Mesenchymal stem cell (in vitro differentiated cells and primary cell): Measurements from ENCODE around the gene EIF2AK3.

Experiments used
- DNase-seq: peaks from one replicate; pipeline ENCODE4 v3.0.0-alpha.2; 2013
- H2AFZ ChIP-seq: one replicate; pipeline ENCODE4 v1.6.1; 2013; ENCODE audit warnings: low read depth, mild to moderate bottlenecking, control low read depth, inconsistent platforms, low read length, moderate library complexity
- H2AK5ac ChIP-seq: 2 replicates; pipeline ENCODE4 v1.6.1; 2013; ENCODE audit warnings: low read length, moderate library complexity, mild to moderate bottlenecking, inconsistent platforms; ENCODE audit not compliant: severe bottlenecking
- H2BK120ac ChIP-seq: one replicate; pipeline ENCODE4 v1.6.1; 2013; ENCODE audit warnings: low read depth, mild to moderate bottlenecking, inconsistent platforms, low read length, moderate library complexity
- H2BK12ac ChIP-seq, 2 experiments: one replicate each; pipeline ENCODE4 v1.6.1; 2013; ENCODE audit warnings: inconsistent platforms in 2 of 2, low read length in 2 of 2, mild to moderate bottlenecking in 2 of 2, moderate library complexity in 2 of 2, control low read depth in 1 of 2
- H2BK15ac ChIP-seq: one replicate; pipeline ENCODE4 v1.6.1; 2013; ENCODE audit warnings: mild to moderate bottlenecking, low read depth, inconsistent platforms; ENCODE audit not compliant: poor library complexity, severe bottlenecking
- H2BK5ac ChIP-seq: 2 replicates; pipeline ENCODE4 v1.6.1; 2013; ENCODE audit warnings: low read depth, mild to moderate bottlenecking, low read length, control low read depth, inconsistent platforms; ENCODE audit not compliant: poor library complexity, severe bottlenecking
- H3K14ac ChIP-seq, 2 experiments: one replicate each; pipeline ENCODE4 v1.6.1; 2013; ENCODE audit warnings: inconsistent platforms in 2 of 2, low read length in 2 of 2, control low read depth in 1 of 2, mild to moderate bottlenecking in 1 of 2, moderate library complexity in 1 of 2
- H3K18ac ChIP-seq, 2 experiments: one replicate each; pipeline ENCODE4 v1.6.1; 2013; ENCODE audit warnings: inconsistent platforms in 2 of 2, low read length in 2 of 2, control low read depth in 1 of 2, low read depth in 1 of 2, mild to moderate bottlenecking in 1 of 2
- H3K23ac ChIP-seq, 2 experiments: one replicate each; pipeline ENCODE4 v1.6.1; 2013; ENCODE audit warnings: inconsistent platforms in 2 of 2, low read length in 2 of 2, mild to moderate bottlenecking in 2 of 2, moderate library complexity in 2 of 2, control low read depth in 1 of 2
- H3K27ac ChIP-seq: 2 replicates; pipeline ENCODE4 v1.5.1; 2013; ENCODE audit warnings: mild to moderate bottlenecking, moderate library complexity, low read length, control low read depth, inconsistent platforms; ENCODE audit not compliant: poor library complexity, severe bottlenecking
- H3K27me3 ChIP-seq, 2 experiments: 2 replicates each; pipeline versions ENCODE4 v1.6.1 to v1.7.0; 2013; ENCODE audit warnings: low read length in 2 of 2, mild to moderate bottlenecking in 2 of 2, moderate library complexity in 2 of 2, control low read depth in 1 of 2, inconsistent platforms in 1 of 2; ENCODE audit not compliant: control insufficient read depth in 1 of 2, insufficient read depth in 1 of 2
- H3K36me3 ChIP-seq, 2 experiments: 2 replicates each; pipeline versions ENCODE4 v1.6.1 to v1.7.0; 2013; ENCODE audit warnings: low read length in 2 of 2, control low read depth in 1 of 2, inconsistent platforms in 1 of 2, low read depth in 1 of 2, mild to moderate bottlenecking in 1 of 2; ENCODE audit not compliant: insufficient read depth in 2 of 2, control insufficient read depth in 1 of 2
- H3K4ac ChIP-seq, 2 experiments: one replicate each; pipeline ENCODE4 v1.6.1; 2013; ENCODE audit warnings: inconsistent platforms in 2 of 2, low read length in 2 of 2, mild to moderate bottlenecking in 2 of 2, moderate library complexity in 2 of 2, control low read depth in 1 of 2, low read depth in 1 of 2
- H3K4me1 ChIP-seq: 2 replicates; pipeline ENCODE4 v1.6.1; 2013; ENCODE audit warnings: low read depth, low read length, control low read depth; ENCODE audit not compliant: control insufficient read depth, insufficient read depth
- H3K4me2 ChIP-seq: 2 replicates; pipeline ENCODE4 v1.6.1; 2013; ENCODE audit warnings: low read length, mild to moderate bottlenecking, inconsistent platforms; ENCODE audit not compliant: poor library complexity, severe bottlenecking
- H3K4me3 ChIP-seq, 2 experiments: 2 replicates each; pipeline versions ENCODE4 v1.5.1 to v1.7.0; 2013; ENCODE audit warnings: low read length in 2 of 2, mild to moderate bottlenecking in 2 of 2, control low read depth in 1 of 2, low read depth in 1 of 2; ENCODE audit not compliant: insufficient read depth in 1 of 2
- H3K79me1 ChIP-seq: replicated peaks from 2 replicates; pipeline ENCODE4 v1.6.1; 2013; ENCODE audit warnings: mild to moderate bottlenecking, control low read depth, low read length, inconsistent platforms; ENCODE audit not compliant: poor library complexity, severe bottlenecking
- H3K9ac ChIP-seq: 2 replicates; pipeline ENCODE4 v1.7.0; 2013; ENCODE audit warnings: mild to moderate bottlenecking, low read length, moderate library complexity
- H3K9me3 ChIP-seq: 2 replicates; pipeline ENCODE4 v1.7.0; 2013; ENCODE audit warnings: mild to moderate bottlenecking, low read length; ENCODE audit not compliant: control insufficient read depth
- H4K8ac ChIP-seq: one replicate; pipeline ENCODE4 v1.6.1; 2013; ENCODE audit warnings: inconsistent platforms, mild to moderate bottlenecking, low read length, moderate library complexity
- H4K91ac ChIP-seq: one replicate; pipeline ENCODE4 v1.6.1; 2013; ENCODE audit warnings: mild to moderate bottlenecking, low read length, inconsistent platforms
- WGBS: methylation state at CpG from one replicate; pipeline ENCODE4 v1.1.7; 2013; ENCODE audit warnings: mixed read lengths; 5-methylcytosine and 5-hydroxymethylcytosine counted together

The EIF2AK3 gene

GRCh38 chr2:88597168-88597567 lies 30.1 kb downstream of the EIF2AK3 start:
- no peak overlapping the region for H2BK120ac ChIP-seq
- no peaks in the 10 kb centered on the region for H3K27me3 ChIP-seq
- no peak overlapping the region for H4K91ac ChIP-seq
- H2AK5ac ChIP-seq = no peak overlapping the region
- no peak overlapping the region for H2BK15ac ChIP-seq
- no peak overlapping the region for H3K27ac ChIP-seq
- H3K4ac ChIP-seq = no peak overlapping the region
- H3K23ac ChIP-seq = no peak overlapping the region
- no peaks in the 10 kb centered on the region for H3K9me3 ChIP-seq
- no peak overlapping the region for H2AFZ ChIP-seq
- H3K4me3 ChIP-seq = no peak overlapping the region
- H3K9ac ChIP-seq = no peak overlapping the region
- H3K18ac ChIP-seq = no peak overlapping the region
- no peaks in the 10 kb centered on the region for H3K4me1 ChIP-seq
- H2BK5ac ChIP-seq = no peak overlapping the region
- H3K14ac ChIP-seq = no peak overlapping the region
- H3K36me3 ChIP-seq = peaks cover 0 to 27% of the 10 kb centered on the region in 2 experiments
- H3K79me1 ChIP-seq = peaks cover 13% of the 10 kb centered on the region
- H3K4me2 ChIP-seq = no peak overlapping the region
- no peak overlapping the region for H4K8ac ChIP-seq
- no peak for DNase-seq
- no peak overlapping the region for H2BK12ac ChIP-seq

GRCh38 chr2:88596141-88596830 lies 31.0 kb downstream of the EIF2AK3 start:
- Histone ChIP-seq H2BK15ac (no peak overlapping the region), H2AK5ac (no peak overlapping the region), H3K18ac (no peak overlapping the region), H4K91ac (no peak overlapping the region), H2BK5ac (no peak overlapping the region), H3K27ac (no peak overlapping the region), H3K4me1 (no peaks in the 10 kb centered on the region), H3K27me3 (no peaks in the 10 kb centered on the region), H3K23ac (no peak overlapping the region), H3K14ac (no peak overlapping the region), H3K4me3 (no peak overlapping the region), H3K4me2 (no peak overlapping the region), H4K8ac (no peak overlapping the region), H3K79me1 (peaks cover 11% of the 10 kb centered on the region), H3K9ac (no peak overlapping the region), H3K36me3 (peaks cover 0 to 34% of the 10 kb centered on the region in 2 experiments), H3K4ac (no peak overlapping the region), H2BK120ac (no peak overlapping the region), H2BK12ac (no peak overlapping the region), H2AFZ (no peak overlapping the region), H3K9me3 (no peaks in the 10 kb centered on the region)
- WGBS = 84% methylated on average over 8 of the region's 8 CpGs
- DNase-seq = peak; percentile 18

- DNase-seq = no peak
- Histone ChIP-seq H2BK5ac (no peak overlapping the region), H3K4me2 (no peak overlapping the region), H3K14ac (no peak overlapping the region), H3K36me3 (peaks cover 6 to 74% of the 10 kb centered on the region in 2 experiments), H4K8ac (no peak overlapping the region), H3K27me3 (no peaks in the 10 kb centered on the region), H2AK5ac (no peak overlapping the region), H3K79me1 (peaks cover 8% of the 10 kb centered on the region), H2BK120ac (no peak overlapping the region), H2BK15ac (no peak overlapping the region), H3K23ac (no peak overlapping the region), H3K27ac (no peak overlapping the region), H2AFZ (no peak overlapping the region), H3K4me1 (no peaks in the 10 kb centered on the region), H3K9me3 (no peaks in the 10 kb centered on the region), H3K4me3 (no peak overlapping the region), H4K91ac (no peak overlapping the region), H3K18ac (no peak overlapping the region), H3K9ac (no peak overlapping the region), H3K4ac (no peak overlapping the region), H2BK12ac (no peak overlapping the region)
- no CpG with 5 or more reads among the region's 2 CpGs for WGBS
Observed at GRCh38 chr2:88591698-88592097, 35.6 kb downstream of the EIF2AK3 start.

- no peak overlapping the region for H3K23ac ChIP-seq
- H3K9me3 ChIP-seq = no peaks in the 10 kb centered on the region
- H3K4me2 ChIP-seq = no peak overlapping the region
- H3K4me3 ChIP-seq = no peak overlapping the region
- no peaks in the 10 kb centered on the region for H3K4me1 ChIP-seq
- H3K18ac ChIP-seq = no peak overlapping the region
- DNase-seq = peak; percentile 73
- H2BK5ac ChIP-seq = no peak overlapping the region
- no peak overlapping the region for H3K9ac ChIP-seq
- H3K4ac ChIP-seq = no peak overlapping the region
- no peak overlapping the region for H2BK15ac ChIP-seq
- H2AFZ ChIP-seq = no peak overlapping the region
- H3K27ac ChIP-seq = no peak overlapping the region
- H3K14ac ChIP-seq = no peak overlapping the region
- H3K36me3 ChIP-seq = peaks cover 6 to 77% of the 10 kb centered on the region in 2 experiments
- peaks cover 8% of the 10 kb centered on the region for H3K79me1 ChIP-seq
- no peak overlapping the region for H4K8ac ChIP-seq
- H3K27me3 ChIP-seq = no peaks in the 10 kb centered on the region
- WGBS = 88% methylated on average over 1 of the region's 2 CpGs
- no peak overlapping the region for H2AK5ac ChIP-seq
- H2BK120ac ChIP-seq = no peak overlapping the region
- H2BK12ac ChIP-seq = no peak overlapping the region
- no peak overlapping the region for H4K91ac ChIP-seq
Observed at GRCh38 chr2:88590998-88591613, 36.2 kb downstream of the EIF2AK3 start.
